ENCODE results near the gene ARMS2. TPM values are rescaled to one million over a fixed set of nuclear protein-coding genes. Genes with fewer than 3 reads are reported as not detected.

The ARMS2 gene
- polyA plus RNA-seq, 1 donor from 2014 or later: not detected

- H3K79me2 ChIP-seq (replicated peaks; ENCODE audit: insufficient read depth, low read length): no peaks in the 10 kb centered on the region
- no peak overlapping the region for H3K9ac ChIP-seq (ENCODE audit: low read length)
- no peak overlapping the region for H3K27ac ChIP-seq (ENCODE audit: low read length)
Observed at GRCh38 chr10:122499491-122499941, 45.1 kb downstream of the ARMS2 start.

GRCh38 chr10:122500194-122500593, 45.7 kb downstream of the ARMS2 start:
- H3F3A ChIP-seq (ENCODE audit: insufficient read depth, low read length, poor library complexity, severe bottlenecking): no peaks in the 10 kb centered on the region
- H3K4me3 ChIP-seq (ENCODE audit: low read length): no peak overlapping the region
- no peaks in the 10 kb centered on the region for H4K20me1 ChIP-seq (ENCODE audit: insufficient read depth)
- H3K9me3 ChIP-seq (ENCODE audit: low read length): no peaks in the 10 kb centered on the region
- H3K9ac ChIP-seq (ENCODE audit: low read length): no peak overlapping the region
- H3K79me2 ChIP-seq (replicated peaks; ENCODE audit: insufficient read depth, low read length): no peaks in the 10 kb centered on the region
- no peaks in the 10 kb centered on the region for H3K9me2 ChIP-seq (ENCODE audit: insufficient read depth, low read length)
- no peaks in the 10 kb centered on the region for H3K27me3 ChIP-seq (ENCODE audit: insufficient read depth, low read depth, low read length)
- H2AFZ ChIP-seq (ENCODE audit: low read depth, low read length): no peak overlapping the region
- no peak overlapping the region for H3K27ac ChIP-seq (ENCODE audit: low read length)
- H3K4me2 ChIP-seq (ENCODE audit: low read length): no peak overlapping the region
- no peaks in the 10 kb centered on the region for H3K36me3 ChIP-seq (ENCODE audit: insufficient read depth, low read length)
- TF ChIP-seq EZH2 (IDR thresholded peaks at IDR 0.05; ENCODE audit: borderline replicate concordance, insufficient read depth, low read length, poor library complexity, severe bottlenecking) (no peak), EP300 (conservative IDR thresholded peaks at IDR 0.05; ENCODE audit: poor library complexity, severe bottlenecking) (no peak), POLR2AphosphoS5 (IDR thresholded peaks at IDR 0.05) (no peak), TAF1 (IDR thresholded peaks at IDR 0.05; ENCODE audit: low read depth) (no peak), MXI1 (conservative IDR thresholded peaks at IDR 0.05; ENCODE audit: poor library complexity, severe bottlenecking) (no peak), CTCF (IDR thresholded peaks at IDR 0.05; ENCODE audit: poor library complexity, severe bottlenecking) (no peak), RAD21 (conservative IDR thresholded peaks at IDR 0.05) (no peak)

More at GRCh38 chr10:122499491-122499941, 45.1 kb downstream of the ARMS2 start:
- Histone ChIP-seq H3K36me3 (ENCODE audit: insufficient read depth, low read length) (no peaks in the 10 kb centered on the region), H4K20me1 (ENCODE audit: insufficient read depth) (no peaks in the 10 kb centered on the region), H3K4me2 (ENCODE audit: low read length) (no peak overlapping the region), H3K27me3 (ENCODE audit: insufficient read depth, low read depth, low read length) (no peaks in the 10 kb centered on the region), H3K9me2 (ENCODE audit: insufficient read depth, low read length) (no peaks in the 10 kb centered on the region), H3K4me3 (ENCODE audit: low read length) (no peak overlapping the region), H3F3A (ENCODE audit: insufficient read depth, low read length, poor library complexity, severe bottlenecking) (no peaks in the 10 kb centered on the region), H3K9me3 (ENCODE audit: low read length) (no peaks in the 10 kb centered on the region), H2AFZ (ENCODE audit: low read depth, low read length) (no peak overlapping the region)
- TF ChIP-seq MXI1 (conservative IDR thresholded peaks at IDR 0.05; ENCODE audit: poor library complexity, severe bottlenecking) (no peak), EZH2 (IDR thresholded peaks at IDR 0.05; ENCODE audit: borderline replicate concordance, insufficient read depth, low read length, poor library complexity, severe bottlenecking) (no peak), RAD21 (conservative IDR thresholded peaks at IDR 0.05) (no peak), REST (IDR thresholded peaks at IDR 0.05; ENCODE audit: borderline replicate concordance) (no peak), TAF1 (IDR thresholded peaks at IDR 0.05; ENCODE audit: low read depth) (no peak), CTCF (IDR thresholded peaks at IDR 0.05; ENCODE audit: poor library complexity, severe bottlenecking) (no peak), SMC3 (conservative IDR thresholded peaks at IDR 0.05; ENCODE audit: poor library complexity) (no peak), POLR2AphosphoS5 (IDR thresholded peaks at IDR 0.05) (no peak), EP300 (conservative IDR thresholded peaks at IDR 0.05; ENCODE audit: poor library complexity, severe bottlenecking) (no peak)

Data from neural cell (in vitro differentiated cells).